HG03196 (cell line): ENCODE results near the gene SLC35B2.

Experiments used
- ATAC-seq: cut with Tn5 transposase; IDR thresholded peaks from one replicate; pipeline ENCODE4 v1.9.1; 2021; ENCODE audit not compliant: unreplicated experiment

SLC35B2 gene

DNA sequence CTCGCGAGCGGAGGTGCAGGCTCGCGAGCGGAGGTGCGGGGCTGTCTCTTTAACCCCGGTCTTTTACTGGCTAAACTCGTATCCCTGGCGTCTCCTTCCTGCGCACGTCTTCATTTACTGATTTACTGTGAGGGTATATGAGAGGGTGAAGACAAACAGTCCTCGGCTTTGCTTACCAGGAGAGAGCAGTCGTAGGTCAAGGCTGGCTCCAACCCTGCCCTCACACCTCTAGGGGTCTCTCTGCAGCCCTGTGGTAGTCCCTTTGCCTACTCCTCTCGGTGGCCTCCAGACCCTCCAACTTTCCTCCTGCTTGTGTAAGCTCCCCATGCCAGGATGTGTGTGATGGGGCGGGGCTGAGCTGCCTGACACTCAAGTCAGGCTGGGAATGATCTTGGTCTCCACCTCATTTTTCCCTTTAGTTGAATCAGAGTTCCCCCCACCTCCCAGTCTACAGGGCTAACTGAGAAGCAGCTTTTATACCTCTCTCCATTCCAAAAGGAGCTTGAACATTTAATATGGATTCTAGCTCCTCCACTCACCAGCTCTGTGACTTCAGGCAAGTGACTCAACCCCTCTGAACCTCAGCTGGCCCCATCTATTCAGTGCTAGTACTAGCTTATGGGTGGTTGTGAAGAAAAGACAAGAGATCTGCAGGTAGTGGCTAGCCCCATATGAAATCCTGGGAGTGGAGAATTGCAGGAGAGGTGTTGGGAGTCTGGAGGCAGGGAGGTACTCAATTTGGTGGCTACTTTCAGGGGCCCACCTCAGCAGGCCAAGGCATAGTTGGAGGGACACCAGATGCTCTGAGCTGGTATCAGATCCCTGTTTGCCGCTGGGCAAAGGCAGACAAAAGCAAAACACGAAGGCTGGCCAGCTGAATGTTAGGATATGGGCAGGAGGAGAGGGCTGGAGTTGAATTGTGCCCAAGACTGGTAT lies 33.0 kb downstream of the SLC35B2 start:
- no peak for ATAC-seq

DNA sequence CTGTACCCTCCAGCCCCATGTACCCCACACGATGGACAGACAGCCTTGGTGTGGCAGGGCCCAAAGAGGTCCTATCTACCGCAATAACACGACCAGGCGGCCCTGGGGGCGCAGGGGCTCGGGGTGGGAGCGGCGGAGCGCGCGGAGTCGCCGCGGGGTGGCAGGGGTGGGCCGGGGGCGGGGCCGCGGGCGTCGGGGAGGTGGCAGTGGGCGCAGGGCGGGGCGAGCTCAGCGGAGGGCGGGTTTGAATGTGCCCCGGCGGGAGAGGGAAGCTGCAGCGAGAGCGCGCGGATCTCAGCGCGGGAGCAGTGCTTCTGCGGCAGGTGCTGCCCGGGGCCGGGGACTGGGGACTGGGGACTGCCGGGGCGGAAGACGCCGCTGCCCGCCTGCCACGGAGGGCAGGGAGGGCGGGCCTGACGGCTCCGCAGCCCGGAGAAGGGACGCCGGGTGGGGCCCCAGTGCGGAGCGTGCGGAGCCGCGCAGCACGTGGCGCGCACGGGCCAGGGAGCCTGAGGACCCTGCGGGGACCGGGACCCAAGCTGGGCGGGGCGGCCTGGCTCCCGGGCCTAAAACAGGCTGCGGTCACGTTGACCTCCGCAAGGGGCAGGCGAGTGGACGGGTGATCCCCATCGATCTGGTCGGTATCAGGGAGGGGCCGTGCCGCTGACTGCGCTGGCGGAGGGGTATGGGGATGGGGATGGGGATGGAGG lies 33.9 kb downstream of the SLC35B2 start, which contains the start of gene SLC29A1:
TSS of gene SLC29A1 (plus strand) at position 277 of the 710 bp plus-strand sequence. CDS start 3,719 bp downstream, outside the sequence.
- no peak for ATAC-seq

DNA sequence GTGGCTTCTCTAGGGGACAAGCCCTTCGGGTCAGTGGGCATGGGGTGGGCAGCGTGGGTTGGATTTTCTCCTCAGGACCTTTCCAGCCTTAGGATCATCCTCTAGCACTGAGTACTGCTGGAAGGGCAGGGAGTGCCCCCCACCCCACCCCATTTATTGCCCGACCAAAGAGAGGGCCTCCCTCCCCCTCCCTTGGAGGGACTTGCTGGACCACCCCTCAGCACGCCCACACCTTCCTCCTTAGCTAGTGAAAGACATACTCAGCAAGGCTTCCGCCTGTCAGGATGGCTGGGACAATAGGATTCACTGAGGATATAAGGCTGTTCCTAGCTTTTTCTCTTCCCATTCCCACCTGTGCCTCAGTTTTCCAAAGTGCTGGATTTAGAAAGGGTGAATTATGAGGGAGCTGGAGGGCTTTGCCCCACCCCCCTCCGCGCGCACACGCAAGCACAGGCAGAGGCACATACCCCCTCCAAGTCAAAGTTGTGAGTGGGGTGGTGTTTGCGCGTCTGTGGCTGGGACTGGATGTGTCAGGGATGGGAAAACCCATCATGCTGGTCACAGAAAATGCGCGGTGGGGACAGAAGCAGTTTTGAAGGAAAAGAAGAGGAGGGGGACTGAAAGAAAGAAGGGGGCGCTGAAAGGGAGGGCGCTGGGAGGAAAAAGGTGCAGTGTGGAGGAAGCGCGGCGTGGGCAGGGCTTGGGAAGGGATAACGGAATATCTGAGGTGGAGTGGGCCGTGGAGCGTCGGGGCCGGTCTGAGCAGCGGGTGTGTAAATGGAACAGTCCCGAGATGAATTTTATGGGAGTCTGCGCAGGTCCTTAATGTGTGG lies 34.6 kb downstream of the SLC35B2 start:
- no peak for ATAC-seq

- ATAC-seq = no peak
Observed at GRCh38 chr6:44221961-44222335, 35.4 kb downstream of the SLC35B2 start.

DNA sequence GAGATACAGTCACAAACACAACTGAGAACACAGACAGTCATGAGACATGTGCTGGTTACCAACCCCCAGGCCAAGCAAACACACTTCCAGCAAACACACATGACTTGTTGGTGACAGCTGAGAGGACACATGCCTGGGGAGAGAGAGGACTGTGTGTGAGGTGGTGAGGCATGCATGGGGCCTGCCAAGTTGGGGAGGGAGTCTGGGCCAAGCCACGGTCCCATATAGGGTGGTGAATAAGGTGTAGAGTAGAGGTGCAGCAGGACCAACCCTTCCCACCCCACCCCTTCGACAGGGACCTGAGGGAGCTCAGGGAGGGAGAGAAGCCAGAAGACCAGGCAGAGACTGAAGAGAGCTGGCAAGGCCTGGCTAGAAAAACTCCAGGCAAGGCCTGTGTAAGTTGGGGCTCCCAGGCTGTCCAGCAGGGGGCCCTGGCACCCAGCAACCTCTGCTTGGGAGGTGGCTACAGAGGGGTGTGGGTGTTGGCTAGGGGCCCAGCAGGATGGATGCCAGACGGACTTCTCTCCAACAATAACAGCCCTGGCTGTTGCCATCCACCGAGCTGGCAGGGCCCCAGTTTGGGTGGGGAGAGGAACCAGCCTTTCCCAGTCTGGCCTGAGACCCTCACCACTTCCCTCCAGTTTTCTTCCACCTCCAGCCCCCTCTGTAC lies 35.9 kb downstream of the SLC35B2 start:
- ATAC-seq = peak; percentile 34

- no peak for ATAC-seq
Observed at GRCh38 chr6:44220913-44221290, 36.4 kb downstream of the SLC35B2 start.

DNA sequence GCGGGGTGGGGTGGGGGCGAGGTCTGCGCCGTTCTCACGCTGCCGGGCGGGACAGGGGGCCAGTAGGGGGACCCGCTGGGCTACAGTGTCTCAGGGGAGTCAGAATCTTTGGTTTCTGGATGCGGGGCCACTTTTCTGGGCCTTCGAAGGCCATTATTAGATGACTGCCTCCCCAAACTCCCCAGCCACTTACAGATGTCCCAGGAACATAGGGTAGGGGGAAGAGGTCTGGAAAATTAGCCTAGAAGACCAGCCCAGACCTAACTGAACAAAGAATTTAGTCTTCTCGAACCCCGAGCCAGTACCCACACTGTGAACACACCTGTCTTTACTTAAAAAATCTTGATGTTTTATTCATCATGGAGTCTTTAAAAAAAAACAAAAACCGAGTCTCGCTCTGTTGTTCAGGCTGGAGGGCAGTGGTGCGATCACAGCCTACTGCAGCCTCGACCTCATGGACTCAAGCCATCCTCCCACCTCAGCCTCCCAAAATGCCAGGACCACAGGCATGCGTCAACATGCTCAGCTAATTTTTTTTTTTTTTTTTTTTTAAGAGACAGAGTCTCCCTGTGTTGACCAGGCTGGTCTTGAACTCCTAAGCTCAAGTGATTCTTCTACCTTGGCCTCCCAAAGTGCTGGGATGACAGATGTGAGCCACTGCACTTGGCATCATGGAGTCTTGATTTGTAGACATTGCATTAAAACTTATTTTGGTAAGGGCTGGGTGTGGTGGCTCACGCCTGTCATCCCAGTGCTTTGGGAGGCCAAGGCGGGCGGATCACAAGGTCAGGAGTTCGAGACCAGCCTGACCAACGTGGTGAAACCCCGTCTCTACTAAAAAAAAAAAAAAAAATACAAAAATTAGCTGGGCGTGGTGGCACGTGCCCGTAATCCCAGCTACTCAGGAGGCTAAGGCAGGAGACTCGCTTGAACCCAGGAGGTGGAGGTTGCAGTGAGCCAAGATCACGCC lies 37.2 kb downstream of the SLC35B2 start:
- no peak for ATAC-seq

- ATAC-seq = peak; percentile 52
Observed at GRCh38 chr6:44219053-44219814, 38.1 kb downstream of the SLC35B2 start.

- no peak for ATAC-seq
Observed at GRCh38 chr6:44217332-44218143, 39.8 kb downstream of the SLC35B2 start.

DNA sequence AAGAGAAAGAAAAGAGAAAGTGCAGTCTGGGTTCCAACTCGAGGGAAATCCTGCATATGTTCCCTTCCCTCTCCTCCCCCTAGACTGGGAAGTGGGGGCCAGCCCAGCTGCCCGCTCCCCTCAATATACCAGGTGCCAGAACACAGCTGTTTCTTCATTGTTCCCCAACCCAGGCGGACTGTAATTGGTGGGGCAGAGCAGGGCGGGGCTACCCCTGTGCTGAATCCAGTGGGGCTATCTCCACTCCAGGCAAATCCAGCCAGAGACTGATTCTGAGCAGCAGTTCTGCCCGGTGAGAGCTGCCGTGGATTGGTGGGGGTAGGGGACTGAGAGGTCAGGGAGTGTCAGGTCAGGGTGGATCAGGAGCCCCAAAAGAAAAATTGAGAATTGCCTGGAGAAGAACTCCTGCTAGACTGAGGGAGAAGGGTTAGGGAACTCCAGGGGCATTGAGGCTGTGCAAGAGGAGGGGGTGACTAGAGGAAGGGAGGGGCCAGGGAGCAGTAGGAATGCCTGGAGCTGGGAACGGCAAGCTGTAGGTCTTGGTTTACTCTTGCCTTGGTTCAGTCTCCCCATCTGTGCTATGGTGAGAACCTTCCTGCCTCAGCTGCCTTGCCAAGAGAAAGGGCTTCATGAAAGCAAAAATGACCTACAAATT lies 40.5 kb downstream of the SLC35B2 start, which contains the start of gene MYMX:
TSS of gene MYMX (plus strand) at position 250 of the 655 bp plus-strand sequence. CDS start 546 bp downstream, outside the sequence.
- ATAC-seq = no peak

GRCh38 chr6:44214307-44214706 lies 43.0 kb downstream of the SLC35B2 start:
- no peak for ATAC-seq

- ATAC-seq = no peak
Observed at GRCh38 chr6:44211284-44211683, 46.0 kb downstream of the SLC35B2 start.

GRCh38 chr6:44207966-44208365 lies 49.4 kb downstream of the SLC35B2 start:
- ATAC-seq = no peak
